Hematopoietic multipotent progenitor cell treated with erythropoietin and hydrocortisone succinate and interleukin-3 and kit ligand, for 6 days (in vitro differentiated cells): Measurements from ENCODE around the gene EXOC4.
"Not testable (repeated sequence)": the region's sequence is repeated elsewhere in the genome, so short reads cannot be mapped to it uniquely, and the experiment has no call there.

Experiments used
- DNase-seq: peaks from one replicate; pipeline ENCODE4 v3.0.0-alpha.2; 2015

EXOC4 gene

GRCh38 chr7:133319842-133320241 is 67.0 kb downstream of the EXOC4 start:
- no peak for DNase-seq

DNA sequence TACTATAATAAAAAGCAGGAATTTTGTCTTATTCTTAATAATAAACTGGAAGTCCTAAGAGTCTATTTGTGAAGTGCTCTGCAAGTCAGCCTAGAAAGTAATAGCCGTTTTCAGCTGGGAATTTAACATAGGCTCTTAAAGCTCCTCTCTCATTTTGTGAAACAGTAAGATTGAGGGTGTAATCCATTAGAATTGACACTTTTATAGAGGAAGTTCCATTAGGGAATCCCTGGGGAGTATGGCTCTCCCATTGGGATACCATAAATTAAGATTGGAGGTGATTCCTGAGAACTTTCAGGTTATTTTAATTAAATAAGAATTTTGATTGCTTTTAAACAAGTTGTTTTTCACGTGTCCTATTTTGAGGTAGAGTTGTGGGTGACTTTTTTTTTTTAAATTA is 68.0 kb downstream of the EXOC4 start:
- no peak for DNase-seq

DNA sequence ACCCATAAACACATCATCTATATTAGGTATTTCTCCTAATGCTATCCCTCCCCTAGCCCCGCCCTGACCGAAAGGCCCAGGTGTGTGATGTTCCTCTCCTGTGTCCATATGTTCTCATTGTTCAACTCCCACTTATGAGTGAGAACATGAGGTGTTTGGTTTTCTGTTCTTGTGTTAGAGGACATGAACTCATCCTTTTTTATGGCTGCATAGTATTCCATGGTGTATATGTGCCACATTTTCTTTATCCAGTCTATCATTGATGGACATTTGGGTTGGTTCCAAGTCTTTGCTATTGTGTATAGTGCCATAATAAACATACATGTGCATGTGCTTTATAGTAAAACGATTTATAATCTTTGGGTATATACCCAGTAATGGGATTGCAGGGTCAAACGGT is 68.5 kb downstream of the EXOC4 start:
- not testable (repeated sequence) for DNase-seq

DNA sequence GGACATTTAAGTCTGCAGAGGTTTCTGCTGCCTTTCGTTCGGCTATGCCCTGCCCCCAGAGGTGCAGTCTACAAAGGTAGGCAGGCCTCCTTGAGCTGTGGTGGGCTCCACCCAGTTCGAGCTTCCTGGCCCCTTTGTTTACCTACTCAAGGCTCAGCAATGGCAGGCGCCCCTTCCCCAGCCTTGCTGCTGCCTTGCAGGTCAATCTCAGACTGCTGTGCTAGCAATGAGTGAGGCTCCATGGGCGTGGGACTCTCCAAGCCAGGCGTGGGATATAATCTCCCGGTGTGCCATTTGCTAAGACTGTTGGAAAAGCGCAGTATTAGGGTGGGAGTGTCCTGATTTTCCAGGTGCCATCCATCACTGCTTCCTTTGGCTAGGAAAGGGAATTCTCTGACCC is 73.9 kb downstream of the EXOC4 start:
- not testable (repeated sequence) for DNase-seq

DNA sequence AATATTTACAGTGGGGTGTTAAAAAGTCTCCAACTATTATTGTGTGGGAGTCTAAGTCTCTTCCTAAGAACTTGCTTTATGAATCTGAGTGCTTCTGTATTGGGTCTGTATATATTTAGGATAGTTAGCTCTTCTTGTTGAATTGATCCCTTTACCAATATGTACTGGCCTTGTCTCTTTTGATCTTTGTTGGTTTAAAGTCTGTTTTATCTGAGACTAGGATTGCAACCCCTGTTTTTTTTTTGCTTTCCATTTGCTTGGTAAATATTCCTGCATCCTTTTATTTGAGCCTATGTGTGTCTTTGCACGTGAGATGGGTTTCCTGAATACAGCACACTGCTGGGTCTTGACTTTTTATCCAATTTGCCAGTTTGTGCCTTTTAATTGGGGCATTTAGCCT is 75.1 kb downstream of the EXOC4 start:
- not testable (repeated sequence) for DNase-seq

DNA sequence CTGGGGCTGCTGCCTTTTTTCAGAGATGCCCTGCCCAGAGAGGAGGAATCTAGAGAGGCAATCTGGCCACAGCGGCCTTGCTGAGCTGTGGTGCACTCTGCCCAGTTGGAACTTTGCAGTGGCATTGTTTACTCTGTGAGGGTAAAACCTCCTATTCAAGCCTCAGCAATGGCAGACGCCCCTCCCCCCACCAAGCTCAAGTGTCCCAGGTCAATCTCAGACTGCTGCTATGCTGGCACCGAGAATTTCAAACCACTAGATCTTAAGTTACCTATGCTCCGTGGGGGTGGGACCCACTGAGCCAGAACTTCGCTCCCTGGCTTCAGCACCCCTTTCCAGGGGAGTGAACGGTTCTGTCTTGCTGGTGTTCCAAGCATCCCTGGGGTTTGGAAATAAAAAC is 77.2 kb downstream of the EXOC4 start:
- no peak for DNase-seq

GRCh38 chr7:133331861-133332260 is 79.0 kb downstream of the EXOC4 start:
- DNase-seq = no peak

DNA sequence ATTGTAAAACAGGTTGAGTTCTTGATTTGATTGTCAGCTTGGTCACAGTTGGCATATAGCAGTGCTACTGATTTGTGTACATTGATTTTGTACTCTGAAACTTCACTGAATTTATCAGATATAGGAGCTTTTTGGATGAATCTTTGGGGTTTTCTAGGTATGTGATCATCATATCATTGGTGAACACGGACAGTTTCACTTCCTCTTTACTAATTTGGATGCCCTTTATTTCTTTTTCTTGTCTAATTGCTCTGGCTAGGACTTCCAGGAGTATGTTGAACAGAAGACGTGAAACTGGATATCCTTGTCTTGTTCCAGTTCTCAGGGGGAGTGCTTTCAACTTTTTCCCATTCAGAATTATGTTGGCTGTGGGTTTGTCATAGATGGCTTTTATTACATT is 86.9 kb downstream of the EXOC4 start:
- no peak for DNase-seq

GRCh38 chr7:133344275-133344674 is 91.4 kb downstream of the EXOC4 start:
- peak; percentile 55 for DNase-seq

GRCh38 chr7:133345690-133346421 is 93.0 kb downstream of the EXOC4 start:
- no peak for DNase-seq

DNA sequence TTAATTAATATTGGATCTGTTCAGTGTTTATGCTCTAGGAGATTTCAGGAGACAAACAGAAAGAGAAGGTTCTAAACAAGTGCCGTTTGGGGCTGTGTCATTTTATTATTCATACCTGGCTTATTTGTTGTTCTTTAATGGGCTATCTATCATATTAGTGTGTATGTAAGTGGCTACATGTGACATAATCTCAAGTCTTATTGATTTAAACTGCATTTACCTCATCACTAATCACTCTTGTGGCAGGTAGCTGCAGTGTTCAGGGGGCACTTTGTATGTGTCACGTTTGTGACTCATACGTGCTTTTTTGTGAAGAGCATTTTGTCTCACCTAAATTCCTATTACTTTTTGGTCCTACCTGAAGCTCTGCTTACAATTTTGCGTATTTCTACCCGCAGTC is 95.4 kb downstream of the EXOC4 start:
- no peak for DNase-seq

GRCh38 chr7:133349101-133349500 is 96.2 kb downstream of the EXOC4 start:
- DNase-seq = no peak

GRCh38 chr7:133352430-133352829 is 99.6 kb downstream of the EXOC4 start:
- DNase-seq = no peak

DNA sequence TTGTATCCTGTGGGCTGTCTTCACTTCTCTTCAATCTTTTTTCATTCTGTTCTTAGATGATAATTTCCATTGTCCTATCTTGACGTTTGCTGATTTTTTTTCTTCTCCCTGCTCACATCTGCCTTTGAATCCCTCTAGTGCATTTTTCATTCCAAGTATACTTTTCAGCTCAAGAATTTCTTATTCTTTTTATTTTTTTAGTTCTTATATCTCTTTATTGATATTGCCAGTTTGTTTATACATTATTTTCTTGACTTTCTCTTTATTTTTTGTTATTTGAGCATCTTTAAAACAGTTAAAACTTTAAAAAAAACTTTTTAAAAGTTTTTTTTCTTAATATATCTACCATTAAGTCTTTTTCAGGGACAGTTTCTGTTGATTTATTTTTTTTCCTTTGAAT is 100.9 kb downstream of the EXOC4 start:
- DNase-seq = no peak

DNA sequence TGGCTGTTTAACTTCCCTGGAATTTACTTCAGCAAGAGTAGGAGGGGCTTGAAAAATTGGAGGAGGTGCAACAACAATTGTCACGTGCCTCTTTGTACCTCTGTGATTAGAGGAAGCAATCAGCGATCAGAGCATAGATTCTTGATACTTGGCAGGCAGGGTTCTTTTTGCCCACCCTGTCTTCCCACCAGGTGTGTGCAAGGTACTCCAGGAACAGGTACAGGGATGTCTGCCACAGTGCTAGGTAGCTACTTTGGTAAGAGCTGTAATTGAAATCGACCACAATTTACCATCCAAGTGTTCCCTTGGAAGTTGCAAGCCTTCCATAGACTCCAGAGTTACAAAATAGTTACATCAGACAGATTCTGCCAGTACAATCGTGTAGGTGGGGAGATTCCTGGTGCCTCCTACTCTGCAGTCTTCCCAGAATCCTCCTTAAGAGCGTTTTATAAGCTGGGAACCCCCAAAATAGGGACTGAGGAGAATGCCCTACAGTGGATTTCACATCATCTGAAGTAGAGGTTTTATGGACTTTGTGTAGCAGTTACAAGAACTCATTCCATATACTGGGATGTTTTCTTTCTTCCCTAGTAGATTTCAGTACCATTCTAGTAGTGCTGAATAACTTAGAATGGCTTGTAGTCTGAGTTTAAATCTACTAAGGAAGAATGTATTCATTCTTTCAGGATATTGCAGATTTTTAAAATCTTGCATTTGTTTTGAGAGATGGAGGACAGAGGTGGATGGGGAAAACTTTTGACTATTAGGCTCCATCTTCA is 101.9 kb downstream of the EXOC4 start:
- DNase-seq = no peak

- DNase-seq = peak; percentile 4
Observed at GRCh38 chr7:133355325-133355708, 102.4 kb downstream of the EXOC4 start.

DNA sequence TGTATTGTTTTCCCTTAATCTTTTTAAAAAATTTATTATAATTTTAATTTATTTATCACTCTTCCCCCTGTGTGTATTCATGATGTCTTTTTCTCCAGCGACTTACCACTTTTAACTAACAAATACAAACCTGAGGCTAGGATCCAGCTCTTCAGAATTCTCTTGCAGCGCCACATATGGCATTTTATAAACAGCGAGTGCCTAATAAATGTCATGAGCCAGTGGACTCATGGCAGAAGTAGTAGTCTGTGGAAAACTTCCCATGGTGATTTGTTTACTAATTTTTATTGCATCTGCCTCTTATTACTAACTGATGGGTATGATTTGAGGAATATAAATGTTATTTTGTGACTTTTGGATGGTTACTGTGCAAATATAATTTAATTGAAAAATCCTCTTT is 102.9 kb downstream of the EXOC4 start:
- DNase-seq = no peak

GRCh38 chr7:133358708-133359107 is 105.8 kb downstream of the EXOC4 start:
- DNase-seq = no peak

GRCh38 chr7:133359449-133359848 is 106.6 kb downstream of the EXOC4 start:
- DNase-seq = no peak

DNA sequence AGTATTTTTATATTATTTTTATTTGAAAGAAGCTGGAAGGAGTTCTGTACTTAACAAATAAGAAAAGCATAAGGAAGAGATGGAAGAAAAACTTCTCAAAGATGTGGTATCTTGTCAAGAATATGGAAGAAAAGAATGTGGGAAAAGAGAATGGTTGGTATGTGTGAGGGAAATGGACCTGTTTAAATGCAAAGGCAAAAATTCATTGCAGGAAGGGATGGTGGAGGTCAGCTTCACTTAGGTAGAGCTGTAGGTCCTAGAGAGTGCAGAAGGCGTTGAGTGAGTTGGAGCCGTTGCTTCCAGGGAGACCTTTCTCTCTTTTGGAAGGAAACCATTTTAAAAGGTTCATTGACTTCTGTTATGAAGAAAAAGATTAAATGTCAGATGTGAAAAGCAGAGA is 107.3 kb downstream of the EXOC4 start:
- no peak for DNase-seq

DNA sequence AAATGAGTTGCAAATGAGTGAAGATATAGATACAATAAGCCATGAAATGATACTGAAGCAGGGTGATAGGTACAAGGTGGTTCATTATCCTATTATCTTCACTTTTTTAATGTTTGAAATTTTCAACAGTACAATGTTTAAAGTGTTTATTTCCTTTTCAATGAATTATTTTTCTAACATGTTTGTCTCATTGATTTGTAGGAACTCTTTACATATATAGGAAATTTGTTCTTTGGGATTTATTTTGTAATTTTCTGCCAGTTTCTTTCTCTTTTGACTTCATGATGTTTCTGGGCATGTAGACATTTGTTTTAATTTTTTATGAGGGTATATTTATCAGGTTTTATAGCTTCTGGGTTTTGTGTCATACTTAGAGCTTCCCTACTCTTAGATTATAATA is 108.9 kb downstream of the EXOC4 start:
- no peak for DNase-seq

- peak; percentile 11 for DNase-seq
Observed at GRCh38 chr7:133364959-133365690, 112.2 kb downstream of the EXOC4 start.

- DNase-seq = no peak
Observed at GRCh38 chr7:133365917-133366316, 113.0 kb downstream of the EXOC4 start.

DNA sequence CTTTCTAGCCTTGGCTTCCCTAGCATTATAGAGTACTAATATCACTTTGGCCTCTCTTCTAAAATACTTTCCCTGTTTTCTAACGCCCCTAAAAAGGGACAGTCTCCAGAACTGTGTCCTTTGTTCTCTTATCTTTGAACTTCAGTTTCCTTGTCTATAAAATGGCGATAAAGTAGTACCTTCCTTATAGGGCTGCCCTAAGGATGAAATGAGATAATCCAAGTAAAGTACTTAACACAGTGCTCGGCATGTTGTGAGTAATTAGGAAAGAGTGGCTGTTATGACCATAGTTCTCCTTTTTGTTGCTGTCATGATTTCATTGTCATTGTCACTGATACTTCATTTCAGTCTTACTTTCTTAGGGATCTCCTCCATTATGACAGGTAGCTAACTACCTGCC is 114.7 kb downstream of the EXOC4 start:
- DNase-seq = no peak
